Camera-type eye (tissue), 1 donor: Measurements from ENCODE around the gene ZNF230. TPM values are rescaled to one million over a fixed set of nuclear protein-coding genes. Genes with fewer than 3 reads are reported as not detected.

Source experiments
- total RNA-seq: library from RNA; depleted of rRNA; stranded (reverse); fragments of >200 nt; gene quantifications from one replicate; pipeline ENCODE4 v1.2.3, GENCODE V29; 2014

ZNF230 gene
- total RNA-seq, result 12.8 TPM

DNA sequence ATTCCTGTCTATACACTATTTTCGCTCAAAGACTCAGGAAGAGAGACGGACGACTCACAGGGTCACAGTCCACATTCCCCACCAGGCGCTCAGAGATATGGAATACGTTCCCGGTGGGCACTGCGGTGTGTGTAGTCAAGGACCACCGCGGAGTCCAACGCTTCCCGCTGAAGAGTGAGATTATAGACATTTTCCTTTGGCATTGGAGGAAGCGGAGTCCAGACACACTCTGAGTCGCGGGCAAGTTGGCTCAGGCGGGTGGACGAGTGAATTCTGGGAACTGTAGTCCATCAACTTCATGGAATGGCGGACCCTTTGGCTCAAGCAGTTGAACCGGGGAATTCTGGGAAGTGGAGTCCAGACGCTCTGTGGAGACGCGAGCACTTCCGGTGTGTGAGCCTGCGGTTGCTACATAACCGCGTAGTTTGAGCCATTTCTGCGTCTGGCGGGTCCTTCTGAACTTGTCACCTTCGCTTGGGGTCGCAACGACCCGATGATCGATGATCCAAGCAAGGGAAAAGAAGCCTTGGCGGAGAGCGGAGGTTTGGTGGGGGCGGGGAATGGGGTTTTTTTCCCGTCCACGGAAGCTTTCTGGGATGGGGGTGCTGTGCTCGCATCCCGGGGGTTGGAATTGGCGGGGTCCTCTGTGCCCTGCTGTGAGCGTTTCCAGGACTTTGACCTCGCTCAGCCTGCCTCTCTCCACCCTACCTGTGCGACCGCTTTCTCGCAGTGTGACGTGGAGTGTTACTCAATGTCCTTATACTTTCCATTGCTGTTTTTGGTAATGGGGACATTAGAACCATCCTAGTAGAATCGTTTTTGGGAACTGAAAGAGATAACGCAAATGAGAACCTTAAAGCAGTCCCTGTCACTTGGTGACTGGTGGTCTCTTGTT is at the start of gene ZNF230:
ZNF230 (plus strand) TSS at position 392 of the 895 bp plus-strand sequence. CDS start 4,122 bp downstream, outside the sequence.

GRCh38 chr19:43983912-43984686 is 18.7 kb upstream of the ZNF230 start, which contains the start of gene ZNF155:
TSS of gene ZNF155 (plus strand) at chr19:43984188. CDS start at chr19:43988544, 4,356 bp downstream.

GRCh38 chr19:44025217-44025936 is 22.6 kb downstream of the ZNF230 start, which contains the start of gene ZNF222:
TSS of gene ZNF222 (plus strand) at chr19:44025379. CDS start at chr19:44025437, 58 bp downstream.

DNA sequence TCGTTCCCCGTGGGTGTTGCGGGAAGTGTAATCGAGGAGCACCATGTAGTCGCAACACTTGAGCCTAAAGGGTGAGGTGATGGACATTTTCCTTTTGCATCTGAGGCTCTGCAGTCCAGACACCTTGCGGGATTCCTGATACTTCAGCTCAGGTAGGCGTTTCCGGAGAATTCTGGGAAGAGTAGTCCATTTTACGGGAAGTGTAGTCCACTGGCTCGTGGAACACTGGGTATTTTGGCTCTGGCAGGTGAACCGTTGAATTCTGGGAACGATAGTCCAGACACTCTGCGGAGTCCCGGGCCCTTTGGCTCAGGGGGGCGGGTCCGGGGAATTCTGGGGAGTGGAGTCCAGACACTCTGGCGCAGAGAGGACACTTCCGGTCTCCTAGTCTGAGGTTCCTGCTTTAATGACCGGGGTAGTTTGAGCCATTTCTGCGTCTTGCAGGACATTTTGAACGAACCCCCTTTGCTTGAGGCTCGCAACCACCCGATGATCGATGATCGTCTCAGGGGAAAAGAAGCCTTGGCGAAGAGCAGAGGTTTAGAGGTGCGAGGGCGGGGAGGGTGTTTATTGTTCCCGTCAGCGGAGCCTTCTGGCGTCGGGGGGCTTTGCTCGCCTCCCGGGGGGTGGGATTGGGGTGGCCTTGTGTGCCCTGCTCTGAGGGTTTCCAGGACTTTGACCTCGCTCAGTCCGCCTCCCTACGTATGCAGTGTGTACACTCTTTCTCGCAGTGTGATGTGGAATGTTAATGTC is 49.1 kb downstream of the ZNF230 start, which contains the start of gene ZNF223:
ZNF223 (plus strand) TSS at position 387 of the 753 bp plus-strand sequence. CDS start 3,141 bp downstream, outside the sequence.

Other genes starting within 250 kb of the ZNF230 start
- 21.7 TPM for gene SMG9, start 248.0 kb upstream of the ZNF230 start, total RNA-seq
- gene KCNN4, start 222.0 kb upstream of the ZNF230 start, total RNA-seq, result 2.1 TPM
- 2.6 TPM for gene LYPD5, start 200.5 kb upstream of the ZNF230 start, total RNA-seq
- 51.4 TPM for gene ZNF283, start 175.6 kb upstream of the ZNF230 start, total RNA-seq
- gene ZNF404, start 119.0 kb upstream of the ZNF230 start, total RNA-seq, result 8.0 TPM
- 24.6 TPM for gene ZNF45, start 67.7 kb upstream of the ZNF230 start, total RNA-seq
- 34.8 TPM for gene ZNF221, start 51.7 kb upstream of the ZNF230 start, total RNA-seq
- gene ZNF155, start 18.8 kb upstream of the ZNF230 start, total RNA-seq, result 17.4 TPM
- 15.3 TPM for gene ZNF222, start 22.4 kb downstream of the ZNF230 start, total RNA-seq
- 15.2 TPM for gene ZNF223, start 49.1 kb downstream of the ZNF230 start, total RNA-seq
- gene ZNF284, start 69.2 kb downstream of the ZNF230 start, total RNA-seq, result 7.1 TPM
- gene ZNF224, start 91.4 kb downstream of the ZNF230 start, total RNA-seq, result 59.2 TPM
- gene ZNF225, start 110.4 kb downstream of the ZNF230 start, total RNA-seq, result 12.0 TPM
- gene ZNF234, start 138.6 kb downstream of the ZNF230 start, total RNA-seq, result 26.9 TPM
- gene ZNF226, start 162.1 kb downstream of the ZNF230 start, total RNA-seq, result 56.9 TPM
- gene ZNF227, start 209.6 kb downstream of the ZNF230 start, total RNA-seq, result 49.2 TPM